H1 (cell line): ENCODE measurements around the gene DPP4. TPM values are rescaled to one million over a fixed set of nuclear protein-coding genes. Genes with fewer than 3 reads are reported as not detected.

Source experiments
- polyA plus RNA-seq, 7 experiments: library from polyadenylated mRNA; depleted of rRNA in 3 of 7; stranded (reverse) in 5 of 7; unstranded in 2 of 7; fragments of >200 nt in 5 of 7; fragments of 200-250 nt in 2 of 7; gene quantifications; 1 replicate in 5 of 7; 2 replicates in 1 of 7; 4 replicates in 1 of 7; pipeline versions ENCODE4 v1.2.1 to v1.2.3, GENCODE V29; 2011 to 2013; ENCODE audit warnings: missing spikeins in 2 of 7, mixed read lengths in 2 of 7
- total RNA-seq: library from RNA; stranded (reverse); fragmentation: NEBNext Ultra II Directional; extraction: Animal tissue kit (Norgen Biotek cat#: 25700); gene quantifications from 2 replicates; pipeline ENCODE4 v1.2.1, GENCODE V29; 2021
- TF ChIP-seq, protein P1 (sequence below): fragments of 300-600 bp; sonication (generic); IDR thresholded peaks from 2 replicates; pipeline ENCODE4 v1.7.1; 2012; ENCODE audit warnings: low read length, moderate library complexity, mild to moderate bottlenecking, inconsistent platforms; ENCODE audit not compliant: insufficient replicate concordance

DPP4 gene
- total and polyA plus RNA-seq, 2 of the 8 experiments (the other 6 are each of a cell fraction or from before 2014, with no cell fraction given) = 1.3 to 3.1 TPM

- TF ChIP-seq, protein P1, sequence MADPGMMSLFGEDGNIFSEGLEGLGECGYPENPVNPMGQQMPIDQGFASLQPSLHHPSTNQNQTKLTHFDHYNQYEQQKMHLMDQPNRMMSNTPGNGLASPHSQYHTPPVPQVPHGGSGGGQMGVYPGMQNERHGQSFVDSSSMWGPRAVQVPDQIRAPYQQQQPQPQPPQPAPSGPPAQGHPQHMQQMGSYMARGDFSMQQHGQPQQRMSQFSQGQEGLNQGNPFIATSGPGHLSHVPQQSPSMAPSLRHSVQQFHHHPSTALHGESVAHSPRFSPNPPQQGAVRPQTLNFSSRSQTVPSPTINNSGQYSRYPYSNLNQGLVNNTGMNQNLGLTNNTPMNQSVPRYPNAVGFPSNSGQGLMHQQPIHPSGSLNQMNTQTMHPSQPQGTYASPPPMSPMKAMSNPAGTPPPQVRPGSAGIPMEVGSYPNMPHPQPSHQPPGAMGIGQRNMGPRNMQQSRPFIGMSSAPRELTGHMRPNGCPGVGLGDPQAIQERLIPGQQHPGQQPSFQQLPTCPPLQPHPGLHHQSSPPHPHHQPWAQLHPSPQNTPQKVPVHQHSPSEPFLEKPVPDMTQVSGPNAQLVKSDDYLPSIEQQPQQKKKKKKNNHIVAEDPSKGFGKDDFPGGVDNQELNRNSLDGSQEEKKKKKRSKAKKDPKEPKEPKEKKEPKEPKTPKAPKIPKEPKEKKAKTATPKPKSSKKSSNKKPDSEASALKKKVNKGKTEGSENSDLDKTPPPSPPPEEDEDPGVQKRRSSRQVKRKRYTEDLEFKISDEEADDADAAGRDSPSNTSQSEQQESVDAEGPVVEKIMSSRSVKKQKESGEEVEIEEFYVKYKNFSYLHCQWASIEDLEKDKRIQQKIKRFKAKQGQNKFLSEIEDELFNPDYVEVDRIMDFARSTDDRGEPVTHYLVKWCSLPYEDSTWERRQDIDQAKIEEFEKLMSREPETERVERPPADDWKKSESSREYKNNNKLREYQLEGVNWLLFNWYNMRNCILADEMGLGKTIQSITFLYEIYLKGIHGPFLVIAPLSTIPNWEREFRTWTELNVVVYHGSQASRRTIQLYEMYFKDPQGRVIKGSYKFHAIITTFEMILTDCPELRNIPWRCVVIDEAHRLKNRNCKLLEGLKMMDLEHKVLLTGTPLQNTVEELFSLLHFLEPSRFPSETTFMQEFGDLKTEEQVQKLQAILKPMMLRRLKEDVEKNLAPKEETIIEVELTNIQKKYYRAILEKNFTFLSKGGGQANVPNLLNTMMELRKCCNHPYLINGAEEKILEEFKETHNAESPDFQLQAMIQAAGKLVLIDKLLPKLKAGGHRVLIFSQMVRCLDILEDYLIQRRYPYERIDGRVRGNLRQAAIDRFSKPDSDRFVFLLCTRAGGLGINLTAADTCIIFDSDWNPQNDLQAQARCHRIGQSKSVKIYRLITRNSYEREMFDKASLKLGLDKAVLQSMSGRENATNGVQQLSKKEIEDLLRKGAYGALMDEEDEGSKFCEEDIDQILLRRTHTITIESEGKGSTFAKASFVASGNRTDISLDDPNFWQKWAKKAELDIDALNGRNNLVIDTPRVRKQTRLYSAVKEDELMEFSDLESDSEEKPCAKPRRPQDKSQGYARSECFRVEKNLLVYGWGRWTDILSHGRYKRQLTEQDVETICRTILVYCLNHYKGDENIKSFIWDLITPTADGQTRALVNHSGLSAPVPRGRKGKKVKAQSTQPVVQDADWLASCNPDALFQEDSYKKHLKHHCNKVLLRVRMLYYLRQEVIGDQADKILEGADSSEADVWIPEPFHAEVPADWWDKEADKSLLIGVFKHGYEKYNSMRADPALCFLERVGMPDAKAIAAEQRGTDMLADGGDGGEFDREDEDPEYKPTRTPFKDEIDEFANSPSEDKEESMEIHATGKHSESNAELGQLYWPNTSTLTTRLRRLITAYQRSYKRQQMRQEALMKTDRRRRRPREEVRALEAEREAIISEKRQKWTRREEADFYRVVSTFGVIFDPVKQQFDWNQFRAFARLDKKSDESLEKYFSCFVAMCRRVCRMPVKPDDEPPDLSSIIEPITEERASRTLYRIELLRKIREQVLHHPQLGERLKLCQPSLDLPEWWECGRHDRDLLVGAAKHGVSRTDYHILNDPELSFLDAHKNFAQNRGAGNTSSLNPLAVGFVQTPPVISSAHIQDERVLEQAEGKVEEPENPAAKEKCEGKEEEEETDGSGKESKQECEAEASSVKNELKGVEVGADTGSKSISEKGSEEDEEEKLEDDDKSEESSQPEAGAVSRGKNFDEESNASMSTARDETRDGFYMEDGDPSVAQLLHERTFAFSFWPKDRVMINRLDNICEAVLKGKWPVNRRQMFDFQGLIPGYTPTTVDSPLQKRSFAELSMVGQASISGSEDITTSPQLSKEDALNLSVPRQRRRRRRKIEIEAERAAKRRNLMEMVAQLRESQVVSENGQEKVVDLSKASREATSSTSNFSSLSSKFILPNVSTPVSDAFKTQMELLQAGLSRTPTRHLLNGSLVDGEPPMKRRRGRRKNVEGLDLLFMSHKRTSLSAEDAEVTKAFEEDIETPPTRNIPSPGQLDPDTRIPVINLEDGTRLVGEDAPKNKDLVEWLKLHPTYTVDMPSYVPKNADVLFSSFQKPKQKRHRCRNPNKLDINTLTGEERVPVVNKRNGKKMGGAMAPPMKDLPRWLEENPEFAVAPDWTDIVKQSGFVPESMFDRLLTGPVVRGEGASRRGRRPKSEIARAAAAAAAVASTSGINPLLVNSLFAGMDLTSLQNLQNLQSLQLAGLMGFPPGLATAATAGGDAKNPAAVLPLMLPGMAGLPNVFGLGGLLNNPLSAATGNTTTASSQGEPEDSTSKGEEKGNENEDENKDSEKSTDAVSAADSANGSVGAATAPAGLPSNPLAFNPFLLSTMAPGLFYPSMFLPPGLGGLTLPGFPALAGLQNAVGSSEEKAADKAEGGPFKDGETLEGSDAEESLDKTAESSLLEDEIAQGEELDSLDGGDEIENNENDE = no peak
- TF ChIP-seq, all 59 proteins: peak for 0
These were observed 82.0 kb downstream of the DPP4 start (continued) for GRCh38 chr2:161991991-161992390.
